ENCODE measurements around the gene CRYBG3.

GRCh38 chr3:97863775-97864174 lies 42.0 kb downstream of the CRYBG3 start:
- no peak for TF ChIP-seq ZNF274 (IDR thresholded peaks at IDR 0.05; ENCODE audit: low read depth, low read length)
- no peak for TF ChIP-seq YY1 (IDR thresholded peaks at IDR 0.05; ENCODE audit: insufficient read depth, insufficient read length)
- TF ChIP-seq SUZ12 (IDR thresholded peaks at IDR 0.05; ENCODE audit: extremely low read depth, insufficient read depth, insufficient read length): no peak

Measured in NT2/D1 (cell line).